GM10248 (cell line): Measurements from ENCODE around the gene BCKDK.

Experiments used
- CTCF ChIA-PET: fragments of 300-600 bp; sonication (Branson Sonifier 250); formaldehyde crosslinking; extraction: SDS; loops from one replicate; lab custom pipeline; 2021; ENCODE audit warnings: antibody characterized with exemption; lab: Yijun Ruan, JAX
- POLR2A ChIA-PET: fragments of 350-650 bp; sonication (Branson Sonifier 250); formaldehyde crosslinking; extraction: SDS; loops from one replicate; lab custom pipeline; 2020; ENCODE audit warnings: antibody characterized with exemption; lab: Yijun Ruan, JAX
- DNase-seq: peaks from one replicate; pipeline ENCODE4 v3.0.0; 2012; ENCODE audit errors: extremely low spot score
- TF ChIP-seq, protein P1 (sequence below): IDR thresholded peaks from 2 replicates; pipeline ENCODE4 v1.5.1; 2012; ENCODE audit warnings: mild to moderate bottlenecking, low read depth; ENCODE audit errors: extremely low read depth, missing control alignments, control extremely low read depth

Gene BCKDK

DNA sequence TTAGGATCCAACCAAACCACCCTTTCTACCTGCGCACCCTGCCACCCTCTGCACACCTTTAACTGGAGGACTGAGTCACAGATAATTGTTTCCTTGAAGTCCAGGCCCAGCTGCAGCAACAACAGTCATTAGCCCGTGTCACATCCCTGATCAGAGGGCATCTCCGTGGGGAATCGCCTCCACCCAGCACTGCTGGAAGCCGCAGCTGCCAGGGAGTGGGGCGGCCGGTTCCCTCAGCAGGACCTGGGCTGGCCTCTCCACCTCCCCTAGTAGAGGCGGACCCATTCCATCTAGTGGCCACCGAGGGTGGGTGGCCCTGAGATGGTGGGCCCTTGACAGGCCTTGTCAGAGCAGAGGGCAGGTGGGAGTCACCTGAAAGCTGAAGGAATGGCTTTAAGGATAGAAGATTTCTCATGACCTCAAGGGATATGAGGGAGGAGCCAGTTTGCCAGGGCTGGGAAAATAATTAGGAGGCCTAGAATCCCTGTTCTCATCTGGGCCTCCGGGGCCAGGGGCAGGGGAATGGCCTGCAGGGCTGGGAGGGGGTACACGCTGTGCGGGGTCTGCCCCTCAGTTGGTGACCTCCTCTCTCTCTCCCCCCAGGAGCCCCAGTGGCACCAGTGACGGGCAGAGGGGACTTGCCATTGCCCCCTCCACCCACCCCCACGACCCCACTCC lies 25.7 kb upstream of the BCKDK start:
- ChIA-PET CTCF (no interaction called here), POLR2A (no interaction called here)
- TF ChIP-seq, protein P1, sequence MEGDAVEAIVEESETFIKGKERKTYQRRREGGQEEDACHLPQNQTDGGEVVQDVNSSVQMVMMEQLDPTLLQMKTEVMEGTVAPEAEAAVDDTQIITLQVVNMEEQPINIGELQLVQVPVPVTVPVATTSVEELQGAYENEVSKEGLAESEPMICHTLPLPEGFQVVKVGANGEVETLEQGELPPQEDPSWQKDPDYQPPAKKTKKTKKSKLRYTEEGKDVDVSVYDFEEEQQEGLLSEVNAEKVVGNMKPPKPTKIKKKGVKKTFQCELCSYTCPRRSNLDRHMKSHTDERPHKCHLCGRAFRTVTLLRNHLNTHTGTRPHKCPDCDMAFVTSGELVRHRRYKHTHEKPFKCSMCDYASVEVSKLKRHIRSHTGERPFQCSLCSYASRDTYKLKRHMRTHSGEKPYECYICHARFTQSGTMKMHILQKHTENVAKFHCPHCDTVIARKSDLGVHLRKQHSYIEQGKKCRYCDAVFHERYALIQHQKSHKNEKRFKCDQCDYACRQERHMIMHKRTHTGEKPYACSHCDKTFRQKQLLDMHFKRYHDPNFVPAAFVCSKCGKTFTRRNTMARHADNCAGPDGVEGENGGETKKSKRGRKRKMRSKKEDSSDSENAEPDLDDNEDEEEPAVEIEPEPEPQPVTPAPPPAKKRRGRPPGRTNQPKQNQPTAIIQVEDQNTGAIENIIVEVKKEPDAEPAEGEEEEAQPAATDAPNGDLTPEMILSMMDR: no peak
- no peak for DNase-seq

DNA sequence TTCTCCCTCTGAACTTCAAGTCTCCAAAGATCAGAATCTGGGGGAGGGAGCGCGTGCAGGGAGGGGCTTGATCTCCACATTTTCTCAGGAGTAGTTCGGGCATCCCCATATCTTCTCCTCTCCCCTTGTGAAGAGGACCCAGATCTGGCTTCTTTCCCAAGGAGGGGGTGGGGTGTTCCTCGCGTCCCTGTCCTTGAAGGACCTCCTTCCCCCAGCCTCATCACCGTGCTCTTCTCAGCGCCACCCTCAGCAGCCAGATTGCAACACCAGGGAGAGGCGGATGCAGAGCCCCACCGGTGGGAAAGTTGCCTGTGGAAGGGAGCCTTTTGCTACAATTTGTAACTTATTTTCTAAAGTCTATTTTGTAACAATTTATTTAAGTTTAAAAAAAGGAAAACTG lies 25.1 kb upstream of the BCKDK start:
- ChIA-PET CTCF (no interaction called here), POLR2A (no interaction called here)
- TF ChIP-seq, protein P1: no peak
- no peak for DNase-seq

DNA sequence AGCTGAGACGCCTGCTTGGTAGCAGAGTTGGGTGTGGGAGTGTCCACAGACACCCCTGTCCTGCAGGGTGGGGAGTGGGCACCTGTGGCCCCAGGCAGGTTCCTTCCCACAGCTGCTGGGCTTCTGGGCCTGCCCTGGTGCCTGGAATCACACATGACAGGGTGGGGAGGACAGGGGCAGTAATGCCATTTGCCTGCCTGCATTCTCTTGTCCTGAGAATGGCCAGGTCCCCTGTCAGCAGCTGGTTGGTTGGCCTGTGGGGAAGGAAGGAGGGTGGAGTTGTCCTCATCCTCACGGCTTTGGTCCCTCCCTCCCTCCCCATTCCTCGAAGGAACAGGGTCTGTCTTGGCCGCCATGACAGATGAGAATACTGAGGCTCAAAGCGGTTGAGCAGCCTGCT lies 24.6 kb upstream of the BCKDK start:
- DNase-seq: no peak
- ChIA-PET CTCF (interaction anchor here (1.1 kb wide), 1 partner anchor 17 kb away, joined by 3 read pairs; no protein-coding TSS in a partner anchor), POLR2A (interaction anchor here (1.2 kb wide), 1 partner anchor 34 kb away, joined by 5 read pairs; the partner anchor contains the start of gene KAT8)
- TF ChIP-seq, protein P1: no peak

DNA sequence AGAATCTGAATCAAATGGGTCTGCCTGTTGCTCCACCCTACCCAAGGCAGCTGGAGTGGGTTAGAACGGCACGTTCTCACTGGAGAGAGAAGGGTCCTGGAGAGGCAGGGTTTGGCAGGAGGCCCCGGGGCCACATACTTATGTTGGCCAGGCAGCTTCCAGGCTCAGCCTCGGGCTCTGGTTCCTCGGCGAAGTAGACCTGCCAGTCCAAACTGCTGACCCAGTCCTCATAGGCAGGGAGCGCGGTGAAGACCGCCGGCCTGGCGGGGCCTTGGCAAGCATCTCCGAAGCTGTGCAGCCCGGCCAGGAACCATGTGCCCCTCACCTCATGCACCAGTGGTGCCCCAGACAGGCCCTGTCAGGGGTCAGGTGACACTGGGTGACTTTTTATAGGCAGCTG lies 24.2 kb upstream of the BCKDK start:
- CTCF ChIA-PET: interaction anchor here (1.1 to 1.5 kb wide), 2 partner anchors 16 to 142 kb away, joined by 3 read pairs; no protein-coding TSS in a partner anchor
- DNase-seq: no peak
- POLR2A ChIA-PET: interaction anchor here (0.6 to 1.2 kb wide), 2 partner anchors 33 to 34 kb away, joined by 3 to 5 read pairs; partner anchors contain the start of gene KAT8
- TF ChIP-seq, protein P1: no peak

DNA sequence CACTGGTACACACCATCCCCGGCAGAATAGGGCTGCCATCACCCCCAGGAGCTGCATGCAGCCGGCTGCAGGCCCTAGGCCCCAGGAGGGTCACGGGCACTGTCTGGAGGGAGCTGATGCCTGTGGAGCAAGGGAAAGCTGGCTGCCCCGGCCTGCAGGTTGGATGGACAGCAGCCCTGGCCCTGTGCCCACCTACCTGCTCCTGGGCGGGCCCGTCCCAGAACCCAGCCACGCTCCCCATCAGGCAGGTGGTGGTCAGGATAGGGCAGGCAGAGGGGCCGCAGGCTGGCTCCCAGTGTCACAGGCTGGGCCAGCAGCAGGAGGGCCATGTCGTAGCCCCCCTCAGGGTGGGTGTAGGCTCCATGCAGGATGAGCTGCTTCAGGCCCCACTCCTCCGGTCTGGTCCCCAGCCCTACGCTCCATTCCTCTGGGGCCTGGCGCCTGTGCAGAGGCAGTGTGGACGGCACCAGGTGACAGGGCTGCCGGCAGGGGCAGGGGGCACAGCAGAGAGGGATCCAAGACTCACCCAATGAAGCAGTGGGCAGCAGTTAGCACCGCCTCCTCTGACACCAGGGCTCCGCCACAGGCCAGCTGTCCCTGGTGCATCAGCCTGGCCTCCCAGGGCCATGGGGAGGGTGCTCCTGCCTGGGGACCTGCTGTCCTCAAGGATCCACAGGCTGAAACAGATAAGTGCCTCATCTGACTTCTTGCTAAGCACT lies 23.4 kb upstream of the BCKDK start:
- no peak for DNase-seq
- TF ChIP-seq, protein P1: no peak
- ChIA-PET POLR2A (interaction anchor here (0.6 to 1.2 kb wide), 3 partner anchors 33 to 334 kb away, joined by 3 to 5 read pairs (median 5); partner anchors contain the start of gene KAT8), CTCF (interaction anchor here (1.1 to 1.5 kb wide), 2 partner anchors 15 to 143 kb away, joined by 3 read pairs; no protein-coding TSS in a partner anchor)

DNA sequence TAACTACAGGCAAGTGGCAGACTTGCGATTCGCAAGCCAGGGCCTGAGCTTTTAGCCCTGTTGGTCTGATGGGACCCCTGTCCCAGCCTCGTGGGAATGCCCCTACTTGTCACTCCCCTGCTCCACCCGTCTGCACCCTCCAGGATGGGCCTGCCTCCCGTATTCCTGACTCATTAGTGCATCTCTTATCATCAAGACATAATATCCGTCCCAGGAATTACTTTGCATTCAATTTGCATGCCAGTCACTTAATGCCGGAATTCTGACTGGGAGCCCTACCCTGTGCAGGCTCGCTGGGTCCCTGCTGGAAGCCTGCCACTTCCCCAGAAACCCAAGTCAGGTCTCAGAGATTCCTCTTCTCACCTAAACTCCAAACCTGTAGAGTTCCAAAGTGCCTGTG lies 22.8 kb upstream of the BCKDK start:
- POLR2A ChIA-PET: interaction anchor here (0.5 to 0.9 kb wide), 4 partner anchors 38 to 333 kb away, joined by 3 to 5 read pairs (median 4); no protein-coding TSS in a partner anchor
- DNase-seq: no peak
- CTCF ChIA-PET: interaction anchor here (1.2 to 1.5 kb wide), 2 partner anchors 7 to 143 kb away, joined by 3 read pairs; no protein-coding TSS in a partner anchor
- TF ChIP-seq, protein P1: no peak
